Measurements from ENCODE around the gene C22orf39. TPM values are rescaled to one million over a fixed set of nuclear protein-coding genes. Genes with fewer than 3 reads are reported as not detected.

The C22orf39 gene
- total RNA-seq, 1 experiment from 2014 or later: 26.5 TPM

GRCh38 chr22:19480173-19480568 lies 32.7 kb upstream of the C22orf39 start (continued):
- TF ChIP-seq, protein P1, sequence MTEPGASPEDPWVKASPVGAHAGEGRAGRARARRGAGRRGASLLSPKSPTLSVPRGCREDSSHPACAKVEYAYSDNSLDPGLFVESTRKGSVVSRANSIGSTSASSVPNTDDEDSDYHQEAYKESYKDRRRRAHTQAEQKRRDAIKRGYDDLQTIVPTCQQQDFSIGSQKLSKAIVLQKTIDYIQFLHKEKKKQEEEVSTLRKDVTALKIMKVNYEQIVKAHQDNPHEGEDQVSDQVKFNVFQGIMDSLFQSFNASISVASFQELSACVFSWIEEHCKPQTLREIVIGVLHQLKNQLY (CRISPR knock-in tag; IDR thresholded peaks at IDR 0.05): no peak
- TF ChIP-seq USF2 (CRISPR knock-in tag; IDR thresholded peaks at IDR 0.05): no peak
- no peak for TF ChIP-seq CREM (CRISPR knock-in tag; IDR thresholded peaks at IDR 0.05)
- no peak for TF ChIP-seq ETV6 (CRISPR knock-in tag; IDR thresholded peaks at IDR 0.05)

- Mint-ChIP-seq H3K27ac (peak within 1 kb of the TSS; percentile 99), H3K36me3 (peaks cover 20% of the 10 kb centered on the region), H3K9me3 (no peaks in the 10 kb centered on the region), H3K4me1 (peaks cover 23% of the 10 kb centered on the region), H3K27me3 (ENCODE audit: low read depth) (no peaks in the 10 kb centered on the region), H3K4me3 (peak within 1 kb of the TSS; percentile 96)
- ChIA-PET CTCF (interaction anchor here (0.6 to 2.9 kb wide), 14 partner anchors 14 to 335 kb away, joined by 3 to 18 read pairs (median 4); partner anchors contain the start of gene ESS2), POLR2A (interaction anchor here (0.6 to 1.0 kb wide), 6 partner anchors 20 to 183 kb away, joined by 3 to 5 read pairs (median 4); partner anchors contain the start of genes C22orf39 and HIRA)
- ATAC-seq (peak; percentile 96), DNase-seq (ENCODE audit: low spot score) (peak; percentile 95)
- TF ChIP-seq ZMAT4 (CRISPR knock-in tag; IDR thresholded peaks at IDR 0.05) (no peak), ESRRA (CRISPR knock-in tag; IDR thresholded peaks at IDR 0.05; ENCODE audit: borderline replicate concordance) (no peak), ZNF263 (CRISPR knock-in tag; IDR thresholded peaks at IDR 0.05; ENCODE audit: low read depth) (no peak), PRRX2 (CRISPR knock-in tag; IDR thresholded peaks at IDR 0.05) (no peak), CBFB (CRISPR knock-in tag; IDR thresholded peaks at IDR 0.05; ENCODE audit: low read depth) (no peak), ARID4B (CRISPR knock-in tag; IDR thresholded peaks at IDR 0.05; ENCODE audit: borderline replicate concordance) (no peak), GTF2I (CRISPR knock-in tag; conservative IDR thresholded peaks at IDR 0.05) (no peak), E2F4 (CRISPR knock-in tag; IDR thresholded peaks at IDR 0.05; ENCODE audit: borderline replicate concordance, low read depth) (peak; percentile 86; the same call in 1 of the 2 replicates), ETV6 (CRISPR knock-in tag; IDR thresholded peaks at IDR 0.05) (no peak), NFATC4 (CRISPR knock-in tag; IDR thresholded peaks at IDR 0.05) (no peak), ELF4 (CRISPR knock-in tag; IDR thresholded peaks at IDR 0.05; ENCODE audit: low read depth) (no peak), FOXK1 (CRISPR knock-in tag; IDR thresholded peaks at IDR 0.05) (peak; percentile 59; the same call in 1 of the 2 replicates), CTCF (IDR thresholded peaks at IDR 0.05) (no peak), ZNF138 (CRISPR knock-in tag; conservative IDR thresholded peaks at IDR 0.05) (no peak), MAX (CRISPR knock-in tag; IDR thresholded peaks at IDR 0.05) (peak; percentile 48; the same call in 1 of the 2 replicates), SP1 (CRISPR knock-in tag; conservative IDR thresholded peaks at IDR 0.05) (peak; percentile 33; the same call in 1 of the 2 replicates), NFYB (CRISPR knock-in tag; conservative IDR thresholded peaks at IDR 0.05; ENCODE audit: low read depth) (peak; percentile 82), E2F5 (CRISPR knock-in tag; IDR thresholded peaks at IDR 0.05) (peak; percentile 48)
- TF ChIP-seq, protein P2, sequence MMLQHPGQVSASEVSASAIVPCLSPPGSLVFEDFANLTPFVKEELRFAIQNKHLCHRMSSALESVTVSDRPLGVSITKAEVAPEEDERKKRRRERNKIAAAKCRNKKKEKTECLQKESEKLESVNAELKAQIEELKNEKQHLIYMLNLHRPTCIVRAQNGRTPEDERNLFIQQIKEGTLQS (CRISPR knock-in tag; conservative IDR thresholded peaks at IDR 0.05): no peak
Observed at GRCh38 chr22:19479355-19480172, 32.1 kb upstream of the C22orf39 start, which contains the start of gene CDC45. TSS of gene CDC45 (plus strand) at chr22:19479920. CDS start at chr22:19479969, 49 bp downstream.
